Frontal cortex (tissue), 4 donors: ENCODE measurements around the gene COX19. TPM values are rescaled to one million over a fixed set of nuclear protein-coding genes. Genes with fewer than 3 reads are reported as not detected.
"Not testable (repeated sequence)": the region's sequence is repeated elsewhere in the genome, so short reads cannot be mapped to it uniquely, and the experiment has no call there.

Experiments used
- DNase-seq, 2 donors: peaks; one replicate each; pipeline ENCODE4 v3.0.0; 2012; ENCODE audit warnings: low spot score in 2 of 2
- FAIRE-seq: peaks from 2 replicates; lab custom pipeline; 2012; peaks lifted over from hg19 to GRCh38; lab: Jason Lieb, UNC
- total RNA-seq: library from RNA; depleted of rRNA; stranded (reverse); fragments of >200 nt; gene quantifications from one replicate; pipeline ENCODE4 v1.2.3, GENCODE V29; 2014
- donor health status: control.
- donor health status: control.
- donor health status: control.

COX19 gene
- total RNA-seq, 1 donor from 2014 or later = 13.9 TPM

DNA sequence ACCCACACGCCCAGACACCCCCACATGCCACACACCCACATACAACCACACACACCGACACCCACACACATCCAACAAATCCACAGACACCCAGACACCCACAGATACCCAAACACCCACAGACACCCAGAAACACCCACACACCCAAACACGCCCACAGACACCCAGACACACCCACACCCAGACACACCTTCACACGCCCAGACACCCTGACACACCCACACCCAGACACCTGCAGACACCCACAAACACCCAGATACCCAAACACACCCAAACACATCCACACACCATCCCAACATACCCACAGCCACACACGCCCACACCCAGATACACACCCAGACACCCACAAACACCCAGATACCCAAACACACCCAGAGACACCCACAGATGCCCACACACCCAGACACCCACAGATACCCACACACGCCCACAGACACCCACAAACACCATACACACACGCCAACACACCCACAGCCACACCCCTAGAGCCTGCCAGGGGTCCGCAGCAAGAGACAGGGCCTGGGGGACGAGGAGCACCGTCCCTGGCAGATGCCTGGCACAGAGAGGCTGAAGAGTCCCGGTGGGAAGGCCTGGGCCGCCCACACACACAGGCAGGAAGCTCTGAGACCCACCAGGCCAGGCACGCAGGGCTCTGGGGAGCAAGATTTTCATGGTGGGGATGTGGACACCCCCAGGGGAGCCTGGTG lies 36.1 kb upstream of the COX19 start:
- DNase-seq = no peak
- no peak for FAIRE-seq

DNA sequence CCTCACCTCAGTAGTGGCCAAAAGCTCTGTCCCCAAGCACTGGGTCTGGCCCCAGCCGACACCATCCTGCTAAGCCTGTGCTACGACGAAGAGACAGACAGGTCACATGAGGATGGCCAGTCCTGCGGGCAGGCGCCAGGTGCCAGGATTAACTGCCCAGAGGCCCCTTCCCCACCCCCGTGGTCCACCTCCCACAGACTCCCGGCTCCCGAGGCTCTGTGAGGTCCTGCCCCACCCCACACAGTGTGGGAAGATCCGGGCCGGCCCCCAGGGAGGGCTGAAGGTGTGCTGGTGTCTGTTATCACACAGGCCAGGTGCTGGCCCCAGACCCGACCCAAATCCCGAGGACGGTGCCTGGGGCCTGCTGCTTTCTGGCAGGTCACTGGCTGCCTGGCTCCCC lies 34.9 kb upstream of the COX19 start:
- FAIRE-seq = no peak
- DNase-seq = no peak

DNA sequence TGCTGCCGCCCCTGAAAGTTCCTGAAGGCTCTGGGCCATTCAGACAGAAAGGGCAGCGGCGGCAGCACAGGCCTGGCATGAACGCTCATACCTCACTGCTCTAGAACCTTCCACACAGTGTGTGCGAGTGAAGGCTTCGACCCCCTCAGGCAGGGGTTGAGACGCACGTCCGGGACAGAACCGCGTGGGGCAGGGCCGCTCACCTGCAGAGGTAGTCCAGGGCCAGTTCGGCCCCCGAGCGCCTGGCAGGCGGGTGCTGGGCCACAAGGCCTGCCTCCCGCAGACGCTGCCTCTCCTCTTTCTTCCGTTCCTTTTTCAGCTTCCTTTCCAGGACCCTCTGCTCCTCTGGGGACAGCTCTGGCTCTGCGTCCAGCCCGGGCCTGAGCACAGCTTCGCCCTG lies 34.4 kb upstream of the COX19 start:
- DNase-seq (no peak), FAIRE-seq (no peak)

DNA sequence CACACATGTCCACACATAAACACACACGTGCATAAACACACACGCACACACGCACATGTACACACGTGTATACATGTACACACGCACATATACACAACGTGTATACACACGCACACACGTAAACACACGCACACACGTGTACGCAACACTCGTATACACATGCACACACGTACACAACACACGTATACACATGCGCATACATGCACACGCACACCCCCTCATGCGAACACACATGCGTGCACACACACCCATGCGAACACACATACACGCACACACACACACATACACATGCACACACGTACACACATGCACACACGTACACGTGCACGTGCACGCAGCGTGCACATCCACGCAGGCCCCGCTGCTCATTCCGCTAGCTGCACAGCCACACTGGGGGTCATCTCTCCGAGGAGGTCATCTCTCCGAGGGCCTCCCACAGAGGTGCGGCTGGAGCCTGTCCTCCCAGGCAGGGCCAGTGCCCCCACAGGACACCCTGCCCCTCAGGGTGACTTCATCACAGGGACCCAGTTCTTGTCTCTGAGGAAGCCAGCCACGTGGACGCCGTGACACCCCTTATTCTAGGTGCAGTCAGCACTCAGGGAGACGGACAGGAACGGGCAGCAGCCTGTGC lies 33.5 kb upstream of the COX19 start:
- no peak for FAIRE-seq
- DNase-seq = no peak

DNA sequence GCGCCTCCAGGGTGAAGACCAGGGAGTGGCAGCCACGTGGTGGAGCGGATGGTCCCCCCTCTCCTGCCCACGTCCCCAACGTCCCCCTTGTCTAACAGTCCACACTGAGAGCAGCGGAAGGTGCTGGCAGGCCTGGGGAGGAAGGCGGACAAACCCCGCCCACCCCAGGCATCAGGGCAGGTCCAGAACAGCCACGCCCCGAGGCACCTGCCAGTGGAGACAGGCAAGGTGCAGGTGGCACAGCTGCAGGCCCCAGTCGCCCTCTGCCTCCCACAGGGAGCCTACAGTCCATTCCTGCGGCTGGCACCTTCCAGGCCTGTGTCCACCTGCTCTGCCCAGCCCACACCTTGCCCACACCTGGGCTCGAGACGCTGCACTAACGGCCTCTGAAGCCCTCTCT lies 32.6 kb upstream of the COX19 start:
- no peak for DNase-seq
- no peak for FAIRE-seq

DNA sequence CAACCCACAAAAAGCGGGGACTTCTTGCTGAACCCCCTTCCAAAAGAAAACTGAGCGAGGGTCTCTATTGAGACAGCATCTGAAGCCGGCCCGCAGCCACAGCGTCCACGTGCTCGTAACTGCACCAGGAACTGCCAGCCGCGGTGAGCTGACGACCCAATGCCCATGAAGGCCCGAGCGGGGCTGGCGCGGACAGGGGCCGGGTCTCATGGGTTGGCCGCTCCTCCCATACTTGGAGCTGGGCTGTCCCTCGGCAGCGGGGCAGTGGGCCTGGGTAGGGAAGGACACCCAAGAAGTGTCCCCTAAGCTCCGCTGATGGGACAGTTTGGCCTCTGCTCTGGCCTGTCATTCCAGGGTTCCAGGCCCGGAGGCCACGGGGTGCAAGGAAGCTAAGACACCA lies 30.0 kb upstream of the COX19 start:
- FAIRE-seq = no peak
- no peak for DNase-seq

DNA sequence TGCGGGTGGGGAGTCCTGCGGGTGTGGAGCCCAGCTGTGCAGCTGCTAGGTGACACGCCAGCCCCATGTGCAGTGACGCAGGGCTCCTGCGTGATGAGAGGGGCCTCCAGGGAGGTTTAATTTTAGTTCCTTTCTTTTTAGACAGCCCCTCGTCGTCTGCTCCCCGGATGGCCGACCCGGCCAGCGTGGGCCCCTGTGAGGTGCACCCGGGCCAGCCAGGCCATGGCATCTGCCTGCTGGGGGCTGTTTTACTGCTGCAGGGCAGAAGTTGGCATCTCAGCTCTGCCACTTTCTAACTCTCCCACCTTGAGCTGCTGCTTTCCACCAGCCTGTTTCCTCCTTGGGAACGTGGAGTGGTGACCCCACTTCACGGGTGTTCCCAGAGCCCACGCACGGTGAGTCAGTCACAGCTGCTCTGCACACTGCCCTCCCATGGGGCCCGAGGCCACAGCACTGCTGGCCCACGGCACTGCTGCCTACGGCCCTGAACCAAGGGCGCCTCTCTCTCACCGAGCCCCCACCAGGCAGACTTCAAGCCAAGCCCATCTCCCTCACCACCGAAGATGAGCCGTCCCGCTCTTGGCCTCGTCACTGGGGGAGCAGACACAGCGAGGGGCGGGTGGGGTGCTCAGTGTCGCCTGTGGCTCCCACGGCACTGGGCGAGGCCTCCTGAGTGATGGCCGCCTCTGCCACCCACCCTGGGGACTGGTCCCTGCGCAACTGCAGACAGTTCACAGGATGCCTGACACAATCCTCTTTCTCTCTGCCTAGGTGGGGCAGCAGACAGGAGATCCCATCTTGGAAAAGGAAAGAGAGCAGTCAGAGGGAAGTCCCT lies 28.9 kb upstream of the COX19 start:
- FAIRE-seq (no peak), DNase-seq (no peak)

DNA sequence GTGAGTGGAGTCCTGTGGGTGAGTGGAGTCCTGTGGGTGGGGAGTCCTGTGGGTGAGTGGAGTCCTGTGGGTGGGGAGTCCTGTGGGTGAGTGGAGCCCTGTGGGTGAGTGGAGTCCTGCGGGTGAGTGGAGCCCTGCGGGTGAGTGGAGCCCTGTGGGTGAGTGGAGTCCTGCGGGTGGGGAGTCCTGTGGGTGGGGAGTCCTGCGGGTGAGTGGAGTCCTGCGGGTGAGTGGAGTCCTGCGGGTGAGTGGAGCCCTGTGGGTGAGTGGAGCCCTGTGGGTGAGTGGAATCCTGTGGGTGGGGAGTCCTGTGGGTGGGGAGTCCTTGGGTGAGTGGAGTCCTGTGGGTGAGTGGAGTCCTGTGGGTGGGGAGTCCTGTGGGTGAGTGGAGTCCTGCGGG lies 27.1 kb upstream of the COX19 start:
- not testable (repeated sequence) for DNase-seq, FAIRE-seq

DNA sequence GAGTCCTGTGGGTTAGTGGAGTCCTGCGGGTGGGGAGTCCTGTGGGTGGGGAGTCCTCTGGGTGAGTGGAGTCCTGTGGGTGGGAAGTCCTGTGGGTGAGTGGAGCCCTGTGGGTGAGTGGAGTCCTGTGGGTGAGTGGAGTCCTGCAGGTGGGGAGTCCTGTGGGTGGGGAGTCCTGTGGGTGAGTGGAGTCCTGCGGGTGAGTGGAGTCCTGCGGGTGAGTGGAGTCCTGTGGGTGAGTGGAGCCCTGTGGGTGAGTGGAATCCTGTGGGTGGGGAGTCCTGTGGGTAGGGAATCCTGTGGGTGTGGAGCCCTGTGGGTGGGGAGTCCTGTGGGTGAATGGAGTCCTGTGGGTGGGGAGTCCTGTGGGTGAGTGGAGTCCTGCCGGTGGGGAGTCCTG lies 26.7 kb upstream of the COX19 start:
- DNase-seq, FAIRE-seq: not testable (repeated sequence)

DNA sequence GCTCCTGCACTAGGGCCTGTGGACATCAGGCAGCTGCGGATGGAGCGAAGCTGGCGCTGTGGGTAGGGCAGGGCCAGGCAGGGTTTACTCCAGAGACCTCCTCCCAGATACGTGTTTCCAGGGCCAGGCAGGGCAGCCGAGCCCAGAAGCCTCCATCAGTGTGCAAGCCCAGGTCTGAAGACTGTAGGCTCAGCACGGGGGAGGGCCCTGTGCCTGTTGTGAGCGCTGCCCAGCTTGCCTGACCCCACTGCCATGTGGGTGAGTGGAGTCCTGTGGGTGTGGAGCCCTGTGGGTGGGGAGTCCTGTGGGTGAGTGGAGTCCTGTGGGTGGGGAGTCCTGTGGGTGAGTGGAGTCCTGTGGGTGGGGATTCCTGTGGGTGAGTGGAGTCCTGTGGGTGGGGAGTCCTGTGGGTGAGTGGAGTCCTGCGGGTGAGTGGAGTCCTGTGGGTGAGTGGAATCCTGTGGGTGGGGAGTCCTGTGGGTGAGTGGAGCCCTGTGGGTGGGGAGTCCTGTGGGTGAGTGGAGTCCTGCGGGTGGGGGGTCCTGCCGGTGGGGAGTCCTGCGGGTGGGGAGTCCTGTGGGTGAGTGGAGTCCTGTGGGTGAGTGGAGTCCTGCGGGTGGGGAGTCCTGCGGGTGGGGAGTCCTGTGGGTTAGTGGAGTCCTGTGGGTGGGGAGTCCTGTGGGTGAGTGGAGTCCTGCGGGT lies 25.9 kb upstream of the COX19 start:
- DNase-seq, FAIRE-seq: not testable (repeated sequence)

DNA sequence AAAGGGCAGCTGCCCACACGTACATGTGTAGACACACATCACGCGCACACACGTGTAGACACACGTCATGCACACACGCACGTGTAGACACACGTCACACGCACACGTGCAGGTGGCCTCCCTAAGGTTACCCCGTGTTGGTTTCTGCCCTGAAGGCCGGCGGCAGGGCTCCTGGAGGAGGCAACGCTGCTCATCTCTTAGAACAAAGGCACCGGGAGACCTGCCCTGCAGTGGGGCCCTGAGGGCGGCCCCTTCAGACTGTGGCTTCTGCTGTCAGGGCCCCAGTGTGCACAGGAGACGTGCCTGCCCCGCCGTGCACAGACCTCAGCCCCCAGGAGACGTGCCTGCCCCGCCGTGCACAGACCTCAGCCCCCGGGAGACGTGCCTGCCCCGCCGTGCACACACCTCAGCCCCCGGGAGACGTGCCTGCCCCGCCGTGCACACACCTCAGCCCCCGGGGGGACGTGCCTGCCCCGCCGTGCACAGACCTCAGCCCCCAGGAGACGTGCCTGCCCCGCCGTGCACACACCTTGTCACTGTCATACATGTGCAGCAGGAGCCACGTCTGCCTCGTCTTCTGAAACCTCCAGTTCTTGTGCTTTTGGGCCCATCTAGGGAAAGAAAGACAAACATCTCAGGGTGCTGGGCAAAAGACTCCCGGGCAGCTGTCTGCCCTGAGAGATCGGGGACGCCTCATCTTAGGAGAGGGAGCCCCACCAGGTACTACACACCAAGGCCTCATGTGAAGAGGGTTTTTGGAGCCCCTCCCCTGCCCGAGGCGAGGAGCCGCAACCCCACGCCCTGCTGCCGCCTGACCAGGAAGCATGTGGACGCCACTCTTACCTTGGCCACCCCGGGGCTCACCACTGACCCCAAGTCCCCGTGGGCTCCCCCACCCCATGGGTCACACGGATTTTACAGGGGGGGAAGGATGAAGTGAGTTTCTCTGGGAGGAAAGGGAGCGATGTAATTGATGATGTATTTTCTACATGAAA lies 24.9 kb upstream of the COX19 start:
- DNase-seq (no peak), FAIRE-seq (no peak)

DNA sequence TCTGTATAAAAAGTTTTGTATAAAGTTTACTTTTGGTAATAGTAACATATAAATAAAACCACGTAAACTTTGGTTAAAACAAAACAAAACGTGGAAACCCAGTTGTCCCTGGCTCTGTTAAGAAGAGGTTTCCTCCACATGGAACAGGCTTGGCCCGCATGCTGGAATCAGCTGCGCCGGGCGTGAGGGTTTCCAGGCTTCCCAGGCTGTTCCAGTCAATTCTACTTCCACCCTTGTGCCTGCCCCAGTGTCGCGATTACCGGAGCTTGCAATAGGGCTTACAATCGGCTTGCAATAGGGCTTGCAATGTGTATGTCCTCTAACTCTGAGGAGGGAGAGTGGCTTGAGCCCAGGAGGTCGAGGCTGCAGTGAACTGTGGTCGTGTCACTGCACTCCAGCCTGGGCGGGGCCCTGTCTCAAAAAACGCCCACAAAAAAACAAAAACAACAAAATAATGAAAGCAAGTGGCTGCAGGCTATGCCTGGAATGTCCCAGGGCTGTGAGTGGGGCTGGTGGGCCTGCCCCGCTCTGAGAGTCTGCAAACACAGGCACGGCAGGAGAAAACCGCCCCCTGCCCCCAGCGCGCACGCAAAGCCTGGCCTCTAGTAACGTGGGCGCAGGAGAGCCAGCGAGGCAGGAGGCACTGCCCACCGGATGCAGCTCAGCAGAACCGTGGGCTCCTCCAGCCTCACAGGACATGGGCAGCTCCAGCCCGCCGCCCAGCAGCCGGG lies 24.0 kb upstream of the COX19 start:
- DNase-seq (no peak), FAIRE-seq (no peak)

DNA sequence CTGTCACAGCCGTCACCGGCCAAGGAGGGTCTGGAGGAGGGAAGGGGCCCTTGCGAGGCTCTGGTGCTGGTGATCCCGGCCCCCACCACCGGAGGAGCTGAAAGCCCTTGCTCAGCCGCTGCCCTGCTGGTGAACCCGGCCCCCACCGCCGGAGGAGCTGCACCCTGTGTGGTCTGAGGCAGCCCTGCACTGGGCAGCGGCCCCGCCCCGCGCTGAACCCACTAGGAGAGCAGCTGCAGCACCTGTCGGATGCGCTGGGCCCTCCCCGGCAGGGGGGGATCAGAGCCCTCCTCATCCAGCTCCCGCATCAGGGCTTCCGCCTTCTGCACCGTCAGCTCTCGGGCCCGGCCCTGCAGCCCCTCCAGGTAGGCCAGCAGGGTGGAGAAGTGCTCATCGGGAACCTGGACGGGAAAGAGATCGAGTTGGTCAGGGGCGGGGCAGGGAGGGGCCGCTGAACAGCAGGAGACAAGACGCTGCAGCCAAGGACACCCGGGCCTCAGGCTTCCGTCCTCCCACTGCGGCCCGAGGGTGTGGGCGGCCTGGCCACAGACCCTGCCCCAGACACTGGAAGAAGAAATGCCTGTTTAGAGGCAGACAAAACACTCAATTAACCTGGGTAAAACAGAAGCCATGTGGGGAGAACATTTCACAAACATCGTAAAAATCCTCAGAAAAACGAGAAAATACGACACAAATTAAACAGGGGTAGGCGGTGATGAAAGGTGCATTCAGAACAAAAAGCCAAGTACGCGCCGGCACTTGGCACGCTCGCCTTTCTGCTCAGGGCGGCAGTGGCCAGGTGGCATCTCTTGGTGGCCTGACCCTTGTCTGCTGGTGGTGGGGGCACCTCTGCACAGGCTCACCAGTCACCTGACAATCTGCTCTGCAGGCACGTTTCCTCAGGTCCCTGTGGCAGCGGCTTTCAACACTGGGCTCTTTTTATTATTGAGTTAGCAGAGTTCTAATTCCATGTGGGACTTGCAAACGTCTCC lies 22.4 kb upstream of the COX19 start:
- DNase-seq (no peak), FAIRE-seq (no peak)

DNA sequence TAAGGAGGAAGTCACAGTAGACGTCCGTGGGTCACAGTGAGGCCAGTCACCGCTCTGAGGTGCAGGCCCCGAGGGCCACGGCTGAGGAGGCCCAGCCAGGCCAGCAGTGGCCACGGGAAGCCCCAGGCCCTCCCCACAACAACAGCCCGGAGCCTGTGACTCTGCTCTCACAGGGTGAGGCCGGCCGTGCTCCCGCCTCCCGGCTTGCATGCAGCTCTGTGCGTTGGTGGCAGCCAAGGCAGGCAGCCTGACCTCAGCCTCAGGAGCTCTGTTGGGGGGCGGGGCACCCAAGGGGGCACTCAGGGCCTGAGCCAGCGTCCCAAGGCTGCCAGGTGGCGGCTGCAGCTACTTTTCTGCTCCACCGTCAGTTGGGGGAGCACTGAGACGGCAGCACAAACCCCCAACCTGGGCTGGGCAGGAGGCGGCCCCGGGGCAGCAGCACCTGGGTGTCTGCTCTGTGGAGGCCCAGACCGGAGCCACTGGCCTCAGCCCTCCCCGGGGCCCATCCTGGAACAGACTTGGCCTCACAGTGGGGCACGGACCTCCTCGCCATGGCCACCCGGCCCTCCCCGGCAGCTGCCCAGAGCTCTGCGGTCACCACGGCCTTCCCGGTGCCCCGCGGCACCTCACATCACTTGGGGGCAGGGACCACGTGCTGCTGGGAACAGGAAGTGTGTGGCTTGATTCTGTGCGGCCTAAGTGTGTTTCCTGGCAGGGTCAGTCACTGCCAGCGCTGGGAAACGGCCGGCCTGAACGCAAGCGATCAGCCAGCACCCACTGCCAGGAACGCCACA lies 20.9 kb upstream of the COX19 start:
- FAIRE-seq = no peak
- DNase-seq = no peak

DNA sequence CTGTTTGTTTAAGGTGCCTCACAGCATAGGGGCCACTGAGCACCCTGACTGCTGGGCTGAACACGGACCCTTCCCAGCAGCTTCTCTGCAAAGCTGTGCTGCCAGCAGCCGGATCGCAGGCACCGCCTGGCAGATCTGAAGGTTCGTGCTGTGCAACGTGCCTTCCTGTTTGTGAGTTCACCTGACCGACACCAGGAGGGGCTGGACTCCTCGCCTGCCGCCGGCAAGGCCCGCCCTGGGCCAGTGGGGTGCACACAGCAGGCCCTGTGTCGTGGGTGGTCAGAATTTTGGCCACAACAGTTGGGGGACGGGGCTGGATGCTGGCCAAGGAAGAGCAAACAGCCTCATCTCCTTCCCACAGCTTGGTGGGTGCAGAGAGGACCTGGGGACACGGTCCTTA lies 20.2 kb upstream of the COX19 start:
- no peak for DNase-seq

DNA sequence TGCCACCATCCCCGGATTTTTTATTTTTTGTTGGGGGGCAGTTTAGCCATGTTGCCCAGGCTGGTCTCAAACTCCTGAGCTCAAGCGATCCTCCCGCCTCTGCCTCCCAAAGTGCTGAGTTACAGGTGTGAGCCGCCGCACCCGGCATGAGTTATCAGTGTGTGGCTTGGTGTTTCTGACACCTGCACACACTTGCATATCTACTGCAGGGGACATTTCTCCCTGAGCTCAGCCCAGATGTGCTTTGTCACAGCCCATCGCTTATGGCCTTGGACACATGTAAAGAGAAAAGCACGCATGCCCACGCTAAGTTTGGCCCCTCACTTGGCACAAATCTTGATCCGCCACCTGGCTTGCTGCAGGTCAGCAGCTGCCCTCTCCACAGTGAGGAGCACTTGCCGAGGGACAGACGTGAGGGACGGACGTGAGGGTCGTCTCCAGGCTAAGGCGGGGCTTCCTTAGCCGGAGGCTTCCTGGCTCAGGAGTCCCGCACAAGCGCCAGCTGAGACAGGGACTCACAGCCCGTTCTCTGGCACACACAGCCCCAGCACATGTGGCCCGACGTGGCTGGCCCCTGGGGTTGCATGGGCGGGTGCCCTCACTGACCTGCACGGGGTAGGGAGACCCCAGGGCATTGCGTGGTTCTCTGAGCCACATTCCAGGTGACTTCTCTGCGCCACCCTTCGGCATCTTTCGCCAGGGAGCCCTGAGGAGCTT lies 19.4 kb upstream of the COX19 start:
- no peak for FAIRE-seq
- no peak for DNase-seq

More for the DNA sequence above, 20.2 kb upstream of the COX19 start:
- FAIRE-seq = no peak
